ENCODE results near the gene ZBED6.

Gene ZBED6

DNA sequence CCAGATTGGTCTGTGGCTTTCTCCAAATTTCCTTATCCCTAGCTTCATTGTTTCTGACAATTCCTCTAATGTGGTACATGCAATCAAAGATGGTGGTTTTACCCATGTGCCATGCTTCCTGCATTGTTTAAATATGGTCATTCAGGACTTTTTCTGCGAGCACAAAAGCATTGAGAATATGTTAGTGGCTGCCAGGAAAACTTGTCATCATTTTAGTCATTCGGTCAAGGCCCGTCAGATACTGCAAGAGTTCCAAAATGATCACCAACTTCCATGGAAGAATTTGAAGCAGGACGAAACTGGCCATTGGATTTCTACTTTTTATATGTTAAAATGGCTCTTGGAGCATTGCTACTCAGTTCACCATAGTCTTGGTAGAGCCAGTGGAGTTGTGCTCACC, 3.7 kb downstream of the ZBED6 start:
- TF ChIP-seq, protein P1, sequence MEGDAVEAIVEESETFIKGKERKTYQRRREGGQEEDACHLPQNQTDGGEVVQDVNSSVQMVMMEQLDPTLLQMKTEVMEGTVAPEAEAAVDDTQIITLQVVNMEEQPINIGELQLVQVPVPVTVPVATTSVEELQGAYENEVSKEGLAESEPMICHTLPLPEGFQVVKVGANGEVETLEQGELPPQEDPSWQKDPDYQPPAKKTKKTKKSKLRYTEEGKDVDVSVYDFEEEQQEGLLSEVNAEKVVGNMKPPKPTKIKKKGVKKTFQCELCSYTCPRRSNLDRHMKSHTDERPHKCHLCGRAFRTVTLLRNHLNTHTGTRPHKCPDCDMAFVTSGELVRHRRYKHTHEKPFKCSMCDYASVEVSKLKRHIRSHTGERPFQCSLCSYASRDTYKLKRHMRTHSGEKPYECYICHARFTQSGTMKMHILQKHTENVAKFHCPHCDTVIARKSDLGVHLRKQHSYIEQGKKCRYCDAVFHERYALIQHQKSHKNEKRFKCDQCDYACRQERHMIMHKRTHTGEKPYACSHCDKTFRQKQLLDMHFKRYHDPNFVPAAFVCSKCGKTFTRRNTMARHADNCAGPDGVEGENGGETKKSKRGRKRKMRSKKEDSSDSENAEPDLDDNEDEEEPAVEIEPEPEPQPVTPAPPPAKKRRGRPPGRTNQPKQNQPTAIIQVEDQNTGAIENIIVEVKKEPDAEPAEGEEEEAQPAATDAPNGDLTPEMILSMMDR (IDR thresholded peaks at IDR 0.05), result no peak
- Histone ChIP-seq H3K4me2 (ENCODE audit: low read length) (no peak overlapping the region), H3K27me3 (ENCODE audit: control insufficient read depth, insufficient read depth, low read length) (no peaks in the 10 kb centered on the region), H3K27ac (no peak overlapping the region), H2AFZ (no peak overlapping the region), H3K9me3 (ENCODE audit: control insufficient read depth, low read length) (no peaks in the 10 kb centered on the region), H3K79me2 (peaks cover 38% of the 10 kb centered on the region), H3K4me3 (ENCODE audit: low read depth, low read length) (no peak overlapping the region), H3K36me3 (ENCODE audit: control insufficient read depth, insufficient read depth, low read length) (no peaks in the 10 kb centered on the region), H3K9ac (no peak overlapping the region), H3K4me1 (peaks cover 13% of the 10 kb centered on the region)

DNA sequence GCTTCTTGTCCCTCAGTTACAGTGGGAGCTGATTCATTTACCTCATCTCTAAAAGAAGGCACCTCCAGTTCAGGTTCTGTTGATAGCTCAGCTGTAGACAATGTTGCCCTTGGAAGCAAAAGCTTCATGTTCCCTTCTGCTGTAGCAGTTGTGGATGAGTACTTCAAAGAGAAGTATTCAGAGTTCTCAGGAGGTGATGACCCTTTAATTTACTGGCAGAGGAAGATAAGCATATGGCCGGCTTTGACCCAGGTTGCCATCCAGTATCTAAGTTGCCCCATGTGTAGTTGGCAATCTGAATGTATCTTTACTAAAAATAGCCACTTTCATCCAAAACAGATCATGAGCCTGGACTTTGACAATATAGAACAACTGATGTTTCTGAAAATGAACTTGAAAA, 4.5 kb downstream of the ZBED6 start:
- no peaks in the 10 kb centered on the region for H3K36me3 ChIP-seq (ENCODE audit: control insufficient read depth, insufficient read depth, low read length)
- H3K9me3 ChIP-seq (ENCODE audit: control insufficient read depth, low read length), result no peaks in the 10 kb centered on the region
- no peak overlapping the region for H2AFZ ChIP-seq
- peaks cover 38% of the 10 kb centered on the region for H3K79me2 ChIP-seq
- peaks cover 13% of the 10 kb centered on the region for H3K4me1 ChIP-seq
- no peak overlapping the region for H3K4me3 ChIP-seq (ENCODE audit: low read depth, low read length)
- peak overlapping the region; percentile 28 for H3K4me2 ChIP-seq (ENCODE audit: low read length)
- H3K27ac ChIP-seq, result no peak overlapping the region
- TF ChIP-seq, protein P1 (IDR thresholded peaks at IDR 0.05), result no peak
- no peak overlapping the region for H3K9ac ChIP-seq
- no peaks in the 10 kb centered on the region for H3K27me3 ChIP-seq (ENCODE audit: control insufficient read depth, insufficient read depth, low read length)

DNA sequence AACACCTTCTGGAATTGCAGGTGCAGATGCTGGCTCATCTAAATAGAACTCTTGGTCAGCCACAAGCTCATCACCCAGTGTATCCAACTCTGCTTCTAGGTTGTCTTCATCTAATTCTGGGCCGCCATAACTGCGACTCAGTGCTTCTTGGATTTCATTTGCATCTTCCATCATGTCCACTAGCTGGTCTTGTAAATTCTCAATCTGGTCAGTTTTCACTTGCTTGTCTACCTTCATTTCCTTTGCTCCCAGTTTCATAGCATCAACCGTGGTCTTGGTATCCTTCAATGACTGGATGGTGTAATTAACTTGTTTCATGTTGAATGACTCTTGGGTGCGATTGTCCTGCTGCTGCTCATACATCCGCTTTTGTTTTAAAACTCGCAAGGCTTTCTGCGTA, 10.3 kb downstream of the ZBED6 start:
- TF ChIP-seq, protein P1 (IDR thresholded peaks at IDR 0.05), result no peak
- H3K4me2 ChIP-seq (ENCODE audit: low read length), result no peak overlapping the region
- no peaks in the 10 kb centered on the region for H3K4me1 ChIP-seq

DNA sequence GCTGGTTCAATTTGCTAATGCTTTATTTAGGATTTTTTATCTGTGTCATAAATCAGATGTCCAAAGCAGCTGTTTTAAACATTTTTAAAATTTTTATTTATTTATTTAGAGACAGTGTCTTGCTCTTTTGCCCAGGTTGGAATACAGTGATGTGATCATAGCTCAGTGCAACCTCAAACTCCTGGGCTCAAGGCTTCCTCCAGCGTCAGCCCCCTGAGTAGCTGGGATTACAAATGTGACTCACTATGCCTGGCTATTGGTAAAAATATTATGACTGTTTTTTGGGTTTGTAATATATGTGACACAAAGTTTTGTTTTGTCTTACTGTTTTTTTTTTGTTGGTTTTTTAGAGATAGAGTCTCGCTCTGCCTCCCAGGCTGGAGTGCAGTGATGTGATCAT, 11.8 kb downstream of the ZBED6 start:
- TF ChIP-seq, protein P1 (IDR thresholded peaks at IDR 0.05), result no peak
- no peak overlapping the region for H3K4me2 ChIP-seq (ENCODE audit: low read length)
- no peaks in the 10 kb centered on the region for H3K36me3 ChIP-seq (ENCODE audit: control insufficient read depth, insufficient read depth, low read length)
- H3K79me2 ChIP-seq, result peaks cover 21% of the 10 kb centered on the region
- H3K9ac ChIP-seq, result no peak overlapping the region
- no peaks in the 10 kb centered on the region for H3K9me3 ChIP-seq (ENCODE audit: control insufficient read depth, low read length)
- H2AFZ ChIP-seq, result no peak overlapping the region
- H3K4me3 ChIP-seq (ENCODE audit: low read depth, low read length), result no peak overlapping the region
- no peak overlapping the region for H3K27ac ChIP-seq
- H3K4me1 ChIP-seq, result no peaks in the 10 kb centered on the region
- no peaks in the 10 kb centered on the region for H3K27me3 ChIP-seq (ENCODE audit: control insufficient read depth, insufficient read depth, low read length)

More for the DNA sequence above, 10.3 kb downstream of the ZBED6 start:
- Histone ChIP-seq H3K36me3 (ENCODE audit: control insufficient read depth, insufficient read depth, low read length) (no peaks in the 10 kb centered on the region), H3K9ac (no peak overlapping the region), H3K27ac (no peak overlapping the region), H3K4me3 (ENCODE audit: low read depth, low read length) (no peak overlapping the region), H3K9me3 (ENCODE audit: control insufficient read depth, low read length) (no peaks in the 10 kb centered on the region), H3K79me2 (peaks cover 21% of the 10 kb centered on the region), H3K27me3 (ENCODE audit: control insufficient read depth, insufficient read depth, low read length) (no peaks in the 10 kb centered on the region), H2AFZ (no peak overlapping the region)

DNA sequence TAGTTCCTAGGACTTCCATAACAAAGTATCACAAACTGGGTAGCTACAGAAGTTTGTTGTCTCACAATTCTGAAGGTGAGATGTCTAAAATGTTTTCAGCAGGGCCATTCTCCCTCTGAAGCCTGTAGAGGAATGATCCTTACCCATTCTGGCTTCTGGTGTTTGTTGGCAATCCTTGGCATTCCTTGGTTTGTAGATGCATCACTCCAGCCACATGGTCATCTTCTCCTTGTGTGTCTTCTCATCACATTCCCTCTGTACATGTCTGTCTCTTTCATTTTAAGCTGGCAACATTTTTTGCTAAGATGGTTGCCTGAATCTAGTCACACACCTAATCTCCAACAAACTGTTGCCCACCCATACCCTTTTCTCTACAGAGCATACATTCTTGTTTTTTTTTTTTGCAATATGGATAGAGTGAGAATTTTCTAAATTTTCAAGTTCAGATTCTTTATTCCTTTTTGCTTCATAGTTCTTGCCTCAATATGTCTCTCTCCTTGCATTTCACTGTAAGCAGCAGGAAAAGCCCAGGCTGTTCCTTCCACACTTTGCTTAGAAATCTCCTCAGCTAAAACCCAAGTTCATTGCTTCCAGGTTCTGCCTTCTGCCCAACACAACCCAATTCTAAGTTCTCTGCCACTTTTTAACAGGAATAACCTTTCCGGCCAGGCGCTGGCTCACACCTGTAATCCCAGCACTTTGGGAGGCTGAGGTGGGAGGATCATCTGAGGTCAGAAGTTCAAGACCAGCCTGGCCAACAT, 18.3 kb downstream of the ZBED6 start:
- no peaks in the 10 kb centered on the region for H3K36me3 ChIP-seq (ENCODE audit: control insufficient read depth, insufficient read depth, low read length)
- H3K27me3 ChIP-seq (ENCODE audit: control insufficient read depth, insufficient read depth, low read length), result no peaks in the 10 kb centered on the region
- TF ChIP-seq, protein P1 (IDR thresholded peaks at IDR 0.05), result no peak

More for the DNA sequence above, 18.3 kb downstream of the ZBED6 start:
- peaks cover 7% of the 10 kb centered on the region for H3K79me2 ChIP-seq
- H3K4me3 ChIP-seq (ENCODE audit: low read depth, low read length), result no peak overlapping the region
- no peak overlapping the region for H3K9ac ChIP-seq
- H2AFZ ChIP-seq, result no peak overlapping the region
- no peak overlapping the region for H3K4me2 ChIP-seq (ENCODE audit: low read length)
- no peaks in the 10 kb centered on the region for H3K4me1 ChIP-seq
- no peaks in the 10 kb centered on the region for H3K9me3 ChIP-seq (ENCODE audit: control insufficient read depth, low read length)
- H3K27ac ChIP-seq, result no peak overlapping the region
